22Rv1 (cell line): ENCODE data around the gene PGLYRP2.

Experiments
- ZFX ChIP-seq: fragments of 450-650 bp; IDR thresholded peaks from 2 replicates; pipeline ENCODE4 v1.6.1; 2017; ENCODE audit warnings: antibody characterized with exemption, borderline replicate concordance
- TF ChIP-seq, protein P1 (sequence below): fragments of 450-650 bp; IDR thresholded peaks from 2 replicates; pipeline ENCODE4 v1.5.1; 2017; ENCODE audit warnings: mild to moderate bottlenecking

DNA sequence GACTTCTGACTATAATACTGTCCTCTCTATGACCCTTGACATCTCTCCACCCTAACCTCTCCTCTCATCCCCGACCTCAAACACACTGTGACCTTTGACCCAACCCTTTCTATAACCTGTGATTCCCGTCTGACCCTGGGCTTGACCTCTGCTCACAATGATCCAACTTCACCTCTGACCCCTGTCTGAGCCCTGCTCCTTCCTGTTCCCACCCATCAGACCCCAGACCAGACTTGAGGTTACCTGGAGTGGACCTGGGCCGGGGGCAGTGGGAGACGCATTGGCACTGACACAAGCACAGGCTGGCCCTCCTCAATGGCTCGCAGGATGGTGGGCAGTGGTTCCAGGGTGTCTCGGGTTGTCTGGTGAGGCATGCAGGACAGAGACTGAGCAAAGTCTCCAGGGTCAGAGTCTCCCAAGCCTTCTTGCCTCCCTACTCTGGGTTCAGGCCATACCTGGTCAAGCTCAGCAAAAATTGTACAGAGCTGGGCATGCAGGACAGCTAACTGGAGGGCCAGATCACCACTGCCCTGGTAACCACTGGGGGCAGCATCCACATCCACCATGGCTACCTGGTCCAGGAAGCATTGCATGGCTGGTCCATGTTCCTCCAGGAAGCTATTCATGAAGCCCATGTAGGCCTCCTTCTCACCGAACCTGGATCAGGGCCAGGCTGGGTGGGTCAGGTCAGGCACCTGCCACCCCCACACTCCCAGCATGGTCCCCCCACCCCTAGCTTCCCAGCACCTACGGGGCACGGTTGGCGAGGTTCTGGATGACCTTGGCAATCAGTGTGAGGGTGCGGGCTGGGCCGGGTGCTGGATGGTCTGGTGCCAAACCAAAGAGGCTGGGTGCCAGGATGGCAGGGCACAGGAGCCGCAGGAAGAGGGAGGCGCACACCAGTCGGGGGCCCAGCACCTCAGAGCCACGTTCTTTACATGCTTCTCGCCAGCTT lies 25.1 kb downstream of the PGLYRP2 start:
- TF ChIP-seq, protein P1, sequence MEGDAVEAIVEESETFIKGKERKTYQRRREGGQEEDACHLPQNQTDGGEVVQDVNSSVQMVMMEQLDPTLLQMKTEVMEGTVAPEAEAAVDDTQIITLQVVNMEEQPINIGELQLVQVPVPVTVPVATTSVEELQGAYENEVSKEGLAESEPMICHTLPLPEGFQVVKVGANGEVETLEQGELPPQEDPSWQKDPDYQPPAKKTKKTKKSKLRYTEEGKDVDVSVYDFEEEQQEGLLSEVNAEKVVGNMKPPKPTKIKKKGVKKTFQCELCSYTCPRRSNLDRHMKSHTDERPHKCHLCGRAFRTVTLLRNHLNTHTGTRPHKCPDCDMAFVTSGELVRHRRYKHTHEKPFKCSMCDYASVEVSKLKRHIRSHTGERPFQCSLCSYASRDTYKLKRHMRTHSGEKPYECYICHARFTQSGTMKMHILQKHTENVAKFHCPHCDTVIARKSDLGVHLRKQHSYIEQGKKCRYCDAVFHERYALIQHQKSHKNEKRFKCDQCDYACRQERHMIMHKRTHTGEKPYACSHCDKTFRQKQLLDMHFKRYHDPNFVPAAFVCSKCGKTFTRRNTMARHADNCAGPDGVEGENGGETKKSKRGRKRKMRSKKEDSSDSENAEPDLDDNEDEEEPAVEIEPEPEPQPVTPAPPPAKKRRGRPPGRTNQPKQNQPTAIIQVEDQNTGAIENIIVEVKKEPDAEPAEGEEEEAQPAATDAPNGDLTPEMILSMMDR, result peak; percentile 67
- TF ChIP-seq ZFX, result no peak
